Activated CD8-positive, alpha-beta memory T cell treated with anti-CD3 and anti-CD28 coated beads, Interleukin-2, amount 50 U/mL, for 24 hours (primary cell): ENCODE results near the gene COBLL1.

Source experiments
- DNase-seq: peaks from one replicate; pipeline ENCODE4 v3.0.0-alpha.2; 2020; ENCODE audit errors: extremely low read depth

COBLL1 gene

DNA sequence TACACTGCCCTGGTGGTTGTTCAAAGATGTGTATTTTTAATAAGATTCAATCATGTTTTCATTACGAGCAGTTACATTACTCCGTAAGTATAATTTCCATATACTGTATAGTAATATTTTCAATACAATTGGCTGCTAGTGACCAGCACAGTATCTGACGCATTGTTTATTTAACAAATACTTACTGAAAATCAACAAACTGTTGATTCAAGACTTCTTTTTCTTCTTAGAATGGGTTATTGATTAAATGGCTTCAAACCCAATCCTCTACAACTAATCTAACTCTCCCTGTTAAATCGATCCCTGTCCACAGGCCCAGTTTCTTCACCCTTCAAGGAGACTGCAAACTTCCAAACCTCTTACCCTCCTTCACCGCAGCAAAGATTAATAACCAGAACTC is 18.5 kb downstream of the COBLL1 start:
- no peak for DNase-seq

DNA sequence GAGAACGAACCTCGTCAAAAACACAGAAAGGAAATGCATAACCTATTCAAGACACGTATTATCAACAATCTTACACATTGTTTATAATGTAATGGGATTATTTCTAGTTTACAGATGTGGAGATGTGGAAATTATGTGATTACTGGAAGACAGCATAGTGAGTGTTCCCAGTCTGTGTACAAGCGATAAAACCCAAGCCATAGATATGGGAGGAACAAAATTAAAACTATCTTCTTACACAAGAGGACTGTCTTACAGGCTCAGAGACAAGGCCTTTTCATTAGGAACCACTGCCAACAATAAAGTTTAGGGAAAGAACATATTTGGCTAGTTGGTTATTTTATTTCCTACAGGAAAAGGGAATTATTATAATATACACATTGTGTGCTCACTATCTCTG is 20.3 kb downstream of the COBLL1 start:
- DNase-seq = no peak

DNA sequence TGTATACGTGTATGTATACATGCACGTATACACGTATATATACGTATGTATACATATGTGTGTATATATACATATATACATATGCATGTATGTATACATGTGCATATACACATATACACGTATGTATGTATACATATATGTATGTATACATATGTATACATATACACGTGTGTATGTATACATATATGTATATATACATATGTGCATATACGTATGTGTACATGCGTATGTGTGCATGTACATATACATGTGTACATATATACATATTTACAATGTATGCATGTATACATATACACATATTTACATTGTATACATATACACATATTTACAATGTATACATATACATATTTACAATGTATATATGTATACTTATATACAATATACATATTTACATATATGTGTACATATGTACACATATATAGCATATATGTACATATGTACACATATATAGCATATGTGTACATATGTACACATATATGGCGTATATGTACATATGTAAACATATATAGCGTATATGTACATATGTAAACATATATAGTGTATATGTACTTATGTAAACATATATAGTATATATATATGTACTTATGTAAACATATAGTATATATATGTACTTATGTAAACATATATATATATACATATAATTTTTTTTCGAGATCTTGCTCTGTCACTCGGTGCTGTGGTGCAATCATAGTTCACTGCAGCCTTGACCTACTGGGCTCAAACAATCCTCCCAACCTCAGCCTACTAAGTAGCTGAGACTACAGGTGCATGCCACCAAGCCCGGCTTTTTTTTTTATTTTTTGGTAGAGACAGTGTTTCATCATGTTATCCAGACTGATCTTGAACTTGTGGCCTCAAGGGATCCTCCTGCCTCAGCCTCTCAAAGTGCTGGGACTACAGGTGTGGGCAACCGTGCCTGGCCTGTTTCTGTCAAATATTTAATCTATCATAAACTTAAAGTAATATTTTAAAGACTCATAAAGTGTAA is 23.2 kb downstream of the COBLL1 start:
- DNase-seq = no peak

DNA sequence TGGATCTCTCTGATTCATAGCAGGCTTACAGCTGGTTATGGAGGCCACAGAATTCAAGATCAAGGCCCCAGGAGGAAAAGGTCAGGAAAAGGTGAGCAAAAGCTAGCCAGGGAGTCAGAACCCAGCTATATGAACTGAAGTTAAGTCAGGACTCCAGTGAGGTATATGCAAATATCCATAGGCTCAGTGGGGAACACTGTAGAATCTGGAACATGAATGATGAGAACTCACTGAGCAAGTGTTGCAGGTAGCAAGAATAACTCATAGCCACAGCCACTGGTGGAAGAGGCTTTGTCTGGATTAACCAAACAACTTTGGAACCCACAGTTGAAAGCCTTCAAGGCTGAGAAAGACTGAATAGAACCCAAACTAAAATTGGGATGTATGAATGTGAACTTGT is 24.7 kb downstream of the COBLL1 start:
- no peak for DNase-seq

DNA sequence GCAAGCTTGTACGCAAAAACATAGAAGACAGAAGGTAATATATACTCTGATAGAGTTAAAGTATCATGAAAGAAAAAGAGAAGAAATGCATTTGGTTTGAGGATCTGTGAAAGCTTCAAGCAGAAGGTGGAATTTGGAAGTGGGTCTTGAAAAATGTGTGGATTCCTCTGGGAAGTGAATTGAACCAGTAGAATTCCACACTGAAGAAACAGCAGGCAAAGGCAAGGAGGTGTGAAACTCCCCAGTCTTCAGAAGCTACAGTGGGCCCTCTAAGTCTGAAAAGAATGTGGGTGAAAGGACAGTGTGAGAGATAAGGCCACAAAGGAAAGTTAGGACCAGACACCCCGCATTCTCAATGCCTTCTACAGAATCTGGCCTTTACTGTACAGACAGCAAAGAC is 25.6 kb downstream of the COBLL1 start:
- no peak for DNase-seq

DNA sequence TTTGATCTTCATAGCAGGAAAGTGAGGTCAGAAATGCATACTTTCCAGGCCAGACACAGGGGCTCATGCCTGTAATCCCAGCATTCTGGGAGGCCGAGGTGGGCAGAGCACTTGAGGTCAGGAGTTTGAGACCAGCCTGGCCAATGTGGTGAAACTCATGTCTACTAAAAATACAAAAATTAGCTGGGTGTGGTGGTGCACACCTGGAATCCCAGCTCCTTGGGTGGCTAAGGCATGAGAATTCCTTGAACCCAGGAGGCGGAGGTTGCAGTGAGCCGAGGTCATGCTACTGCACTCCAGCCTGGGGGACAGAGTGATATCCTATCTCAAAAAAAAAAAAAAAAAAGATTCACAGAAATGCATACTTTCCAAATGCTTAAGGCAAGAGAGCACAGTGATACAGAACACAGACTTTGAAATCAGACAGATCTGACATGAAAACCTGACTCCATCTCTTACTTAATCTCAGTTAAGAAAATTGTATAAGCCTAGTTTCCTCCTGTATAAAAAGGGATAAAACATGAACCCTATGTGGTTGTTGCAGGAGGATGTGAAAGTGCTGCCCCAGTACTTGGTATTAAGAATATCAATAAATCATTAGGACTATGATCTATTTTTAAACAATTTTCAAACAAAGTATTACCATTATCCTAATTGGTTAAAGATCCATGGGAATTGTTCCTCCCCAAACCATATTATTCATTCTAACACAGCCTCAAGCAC is 26.4 kb downstream of the COBLL1 start:
- no peak for DNase-seq

DNA sequence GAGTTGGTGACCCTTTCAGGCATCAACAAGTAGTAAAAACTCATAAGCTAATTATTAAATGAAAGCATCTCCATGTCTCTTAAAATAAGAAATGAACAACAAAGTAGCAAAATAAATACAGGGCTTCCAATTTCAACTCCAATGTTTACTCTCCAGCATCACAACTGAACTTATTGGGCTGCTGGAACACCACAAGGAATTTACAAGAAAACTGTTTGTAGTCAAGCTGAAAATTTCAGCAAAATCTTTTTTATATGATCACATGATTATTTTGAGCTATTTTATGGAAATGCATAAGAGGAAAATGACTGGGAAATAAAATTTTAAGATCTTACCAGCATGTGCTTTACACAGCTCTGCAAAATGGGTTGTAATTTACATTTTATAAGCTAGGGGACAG is 28.1 kb downstream of the COBLL1 start:
- no peak for DNase-seq

DNA sequence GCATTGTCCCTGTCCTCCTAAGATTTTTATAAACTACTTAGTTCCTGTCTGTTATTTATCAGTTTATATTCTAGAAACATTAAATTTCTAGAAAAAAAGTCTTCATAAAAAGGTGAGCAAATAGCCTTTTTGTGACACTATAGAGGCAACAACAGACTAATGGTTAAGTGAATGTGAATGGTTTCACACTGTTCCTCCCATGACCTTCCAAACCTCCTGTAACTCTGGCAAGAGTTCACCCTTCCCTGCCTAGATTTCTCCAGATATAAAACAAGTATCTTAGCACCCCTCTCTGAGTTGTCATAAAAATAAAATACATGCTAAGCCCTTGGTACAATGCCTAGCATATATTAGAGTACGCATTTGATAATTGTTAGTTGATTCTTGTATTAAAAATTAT is 29.2 kb downstream of the COBLL1 start:
- no peak for DNase-seq

DNA sequence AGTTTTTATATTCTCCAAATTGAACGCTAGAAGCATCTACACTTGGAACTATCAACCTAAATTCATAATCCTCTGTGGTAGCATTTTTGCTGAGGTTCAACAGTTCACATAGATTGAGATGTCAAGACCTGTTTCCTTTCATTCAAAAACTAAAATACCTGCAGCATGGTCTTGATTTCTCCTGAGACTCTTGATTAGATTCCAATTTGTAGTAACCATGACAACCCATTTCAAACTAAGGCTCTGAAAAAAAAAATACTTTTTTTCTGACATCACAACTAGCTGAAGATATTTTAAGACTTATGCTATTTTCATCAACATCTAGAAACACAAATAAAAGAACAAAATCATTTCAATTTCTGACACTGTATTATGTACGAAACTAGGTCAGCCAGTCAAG is 29.8 kb downstream of the COBLL1 start:
- no peak for DNase-seq

DNA sequence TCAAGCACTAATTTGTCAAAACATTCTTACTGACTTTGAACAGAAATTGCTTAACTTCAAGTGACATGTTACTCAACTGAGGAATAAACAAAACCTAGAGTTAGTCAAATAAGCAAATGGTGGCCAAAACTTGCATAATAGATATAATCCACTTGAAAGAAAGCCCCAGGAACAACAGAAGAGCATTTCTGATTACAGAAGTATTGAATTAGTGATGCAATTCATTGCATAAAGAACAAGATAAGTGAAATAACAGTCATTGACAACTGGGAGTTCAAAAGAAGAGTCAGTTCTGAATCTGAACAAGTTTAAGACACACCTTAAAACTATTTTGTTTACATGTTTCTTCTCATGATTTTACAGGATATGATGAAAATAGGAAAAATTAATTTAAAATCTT is 30.8 kb downstream of the COBLL1 start:
- no peak for DNase-seq

DNA sequence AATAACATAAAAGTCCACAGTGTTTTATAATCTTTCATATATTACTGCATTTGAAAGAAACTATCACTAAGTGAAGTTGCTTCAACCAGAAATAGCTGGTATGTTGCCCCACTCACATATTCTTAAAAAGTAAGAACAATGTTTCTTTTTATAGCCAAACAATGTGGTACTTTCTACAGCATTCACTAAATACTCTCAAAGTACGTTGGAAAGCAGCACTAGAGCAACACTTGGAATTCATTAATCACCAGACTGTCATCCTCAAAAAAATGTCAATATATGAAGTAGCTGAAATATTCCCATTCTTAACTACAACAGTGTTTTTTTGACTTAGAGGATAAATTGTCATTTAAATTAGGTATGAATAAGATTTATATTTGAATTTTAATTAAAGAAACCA is 32.8 kb downstream of the COBLL1 start:
- no peak for DNase-seq

DNA sequence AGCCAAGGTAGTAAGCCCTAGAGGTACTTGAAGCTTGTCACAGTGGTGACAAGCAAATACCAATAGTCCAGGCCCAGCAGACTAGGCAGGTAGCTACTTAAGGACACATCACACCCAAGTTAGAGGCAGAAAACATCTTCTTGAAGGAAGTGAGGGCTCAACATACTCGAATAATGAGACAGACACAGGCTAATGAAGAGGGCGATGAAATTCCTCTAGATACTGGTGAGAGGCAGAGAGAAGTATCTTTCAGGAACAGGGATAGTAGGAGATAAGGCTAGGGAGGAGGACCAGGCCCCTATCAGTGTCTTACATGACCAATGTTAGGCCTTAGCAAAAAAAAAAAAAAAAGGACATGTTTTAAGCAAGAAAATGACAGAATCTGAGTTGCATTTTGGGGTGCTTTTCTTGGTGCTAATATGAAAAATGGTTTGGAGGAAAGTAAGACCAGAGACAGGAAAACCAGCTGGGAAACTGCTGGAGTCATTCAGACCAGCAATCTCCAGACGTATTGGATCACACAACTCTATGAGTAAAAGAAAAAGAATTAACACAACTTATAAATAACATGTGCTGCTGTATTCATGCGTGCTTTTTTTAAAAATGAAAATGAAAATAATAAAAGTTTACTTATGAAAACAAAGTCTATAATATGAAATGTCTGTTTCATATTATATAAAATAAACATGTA is 37.7 kb downstream of the COBLL1 start:
- no peak for DNase-seq

DNA sequence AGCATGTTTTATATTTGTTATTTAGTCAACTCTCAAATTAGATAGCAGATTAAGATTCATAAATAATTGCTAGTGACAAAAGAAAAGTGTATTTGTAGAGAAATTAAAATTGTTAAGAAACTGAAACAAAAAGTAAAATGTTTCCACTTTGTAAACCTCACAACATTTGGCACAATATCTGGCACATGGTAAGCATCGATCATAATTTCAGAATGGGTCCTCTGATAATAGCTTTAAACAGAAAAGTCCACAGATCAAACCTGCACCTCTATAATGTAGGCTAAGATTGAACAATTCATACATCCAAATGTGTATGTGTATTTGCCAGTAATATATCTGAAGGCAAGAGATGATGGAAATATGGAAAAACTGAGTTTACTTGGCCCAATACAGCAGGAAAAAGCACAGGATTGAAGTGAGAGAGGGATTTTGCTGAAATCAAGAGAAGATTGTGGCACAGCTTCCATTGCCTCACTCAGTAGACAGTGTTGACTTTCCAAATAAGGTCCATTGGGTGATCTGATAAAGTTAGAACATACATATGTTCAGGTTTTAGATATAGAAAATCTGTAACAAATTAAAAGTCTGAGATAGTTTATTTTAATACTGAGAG is 39.4 kb downstream of the COBLL1 start:
- no peak for DNase-seq

DNA sequence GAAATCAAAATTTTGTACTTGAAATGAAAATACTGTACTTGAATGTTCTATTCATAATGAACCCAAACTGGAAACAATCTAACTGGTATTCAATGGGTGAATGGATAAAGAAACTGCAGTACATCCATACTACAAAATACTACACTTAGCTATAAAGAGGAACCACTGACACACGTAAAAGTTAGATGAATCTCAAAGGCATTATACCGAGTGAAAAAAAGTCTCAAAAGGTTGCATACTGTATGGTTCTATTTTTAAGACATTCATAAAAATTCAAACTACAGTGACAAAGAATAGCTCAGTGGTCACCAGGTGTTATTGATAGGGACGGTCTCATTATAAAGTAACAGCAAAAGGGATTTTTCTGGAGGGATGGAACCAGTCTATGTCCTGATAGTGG is 41.1 kb downstream of the COBLL1 start:
- DNase-seq = no peak

DNA sequence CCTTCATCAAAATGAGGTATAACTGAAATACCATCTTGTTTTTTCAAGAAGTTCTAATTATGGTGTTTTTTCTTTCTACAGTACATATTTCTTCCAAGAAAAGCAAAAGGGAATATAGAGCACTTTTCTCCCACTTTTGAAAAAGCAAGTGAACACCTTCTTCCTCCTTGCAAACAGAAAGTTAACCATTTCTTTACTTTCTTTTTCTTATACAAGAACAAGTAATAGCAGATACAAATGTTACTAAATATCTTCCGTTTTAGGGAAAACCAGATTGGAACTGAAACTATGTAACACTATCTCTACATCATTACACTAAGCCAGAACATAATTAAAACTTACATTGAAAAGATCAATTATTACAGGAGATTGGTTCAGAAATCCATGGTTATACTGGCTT is 44.0 kb downstream of the COBLL1 start:
- DNase-seq = no peak

DNA sequence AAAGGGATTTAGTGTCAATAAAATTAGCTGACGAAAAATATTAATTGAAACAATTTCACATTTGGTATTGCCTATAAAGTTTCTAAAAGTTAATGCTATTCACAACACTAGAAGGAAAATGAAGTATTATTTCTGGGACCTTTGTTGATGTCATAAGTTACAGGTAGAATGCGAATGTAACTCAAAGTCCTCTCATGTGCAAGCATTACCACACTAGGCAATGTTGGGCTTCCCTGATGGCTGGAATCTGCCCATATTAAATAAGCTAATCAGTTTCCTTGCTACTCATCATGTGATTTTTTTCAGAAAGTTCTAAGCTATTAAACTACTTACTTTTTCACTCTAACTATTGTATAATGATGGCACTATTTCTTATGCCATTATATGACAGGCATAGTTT is 44.6 kb downstream of the COBLL1 start:
- DNase-seq = no peak

DNA sequence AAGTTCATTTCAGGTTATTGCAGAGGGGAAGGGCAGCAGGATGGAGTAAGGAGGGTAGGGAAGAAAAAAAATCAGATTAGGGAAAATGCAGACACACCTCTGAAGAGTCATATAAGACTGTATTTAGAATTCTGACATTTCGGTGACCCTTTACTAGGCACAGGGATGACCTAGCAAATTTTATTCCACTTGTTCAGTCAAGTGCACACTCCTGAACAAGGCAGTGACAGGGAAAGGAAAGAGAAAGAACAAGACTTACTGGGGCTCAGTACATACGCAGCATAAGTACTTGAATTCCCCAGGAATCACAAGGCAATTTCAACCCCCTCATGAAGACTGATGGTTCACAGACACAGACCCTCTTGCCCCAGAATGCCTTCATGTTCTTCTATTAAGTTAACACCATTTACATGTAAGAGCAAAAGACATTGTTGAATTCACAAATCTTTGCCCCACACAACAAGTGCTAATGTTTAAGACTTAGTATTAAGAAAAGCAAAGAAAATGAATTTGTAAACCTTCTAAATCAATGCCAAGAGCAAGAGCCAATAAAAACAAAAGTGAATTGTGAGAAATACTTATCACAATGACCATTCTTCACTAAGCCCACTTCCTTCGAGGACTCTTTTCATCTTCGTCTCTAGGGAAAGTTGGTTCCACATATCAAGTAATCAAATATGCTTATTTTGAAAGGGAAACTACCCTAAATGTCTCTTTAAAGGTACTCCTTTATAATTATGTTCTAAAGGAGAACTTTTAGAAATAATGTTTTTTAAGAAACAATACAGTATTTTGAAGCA is 47.0 kb downstream of the COBLL1 start:
- no peak for DNase-seq

DNA sequence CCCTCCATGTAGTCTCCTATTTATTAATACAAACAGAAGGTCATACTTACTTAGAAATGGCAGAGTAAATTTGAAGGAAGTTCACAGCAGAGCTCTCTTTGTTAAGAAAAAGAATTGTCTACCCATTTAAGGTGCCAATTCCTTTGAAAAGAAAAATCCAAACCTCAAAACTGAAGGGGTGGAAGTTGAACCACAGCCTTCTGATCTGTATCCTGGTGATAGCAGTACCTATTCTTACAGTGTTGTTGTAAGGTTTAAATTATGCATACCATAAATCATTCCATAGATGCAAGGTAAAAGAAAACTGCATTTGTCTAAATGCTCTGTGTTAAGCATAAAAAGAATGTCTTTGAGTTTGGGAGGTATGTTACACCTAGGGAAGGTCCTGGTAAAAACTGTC is 47.6 kb downstream of the COBLL1 start:
- DNase-seq = no peak

DNA sequence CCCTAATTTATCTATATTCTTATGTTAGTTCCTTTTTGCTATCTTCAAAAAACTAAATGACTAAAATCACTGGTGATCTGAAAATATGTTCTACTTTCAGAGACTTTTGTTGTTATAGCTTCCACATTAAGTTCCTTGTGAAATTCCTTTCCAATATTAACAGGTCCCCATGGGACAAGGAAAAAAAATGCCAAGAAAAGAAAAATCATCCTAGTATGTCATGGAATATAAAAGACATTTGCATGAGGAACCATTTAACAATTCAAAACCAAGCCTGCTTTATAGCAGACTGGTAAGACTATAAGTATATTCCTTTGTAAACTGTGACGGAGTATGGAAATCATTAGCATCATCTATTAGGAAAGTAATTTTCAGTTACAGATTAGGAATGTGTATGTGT is 48.1 kb downstream of the COBLL1 start:
- no peak for DNase-seq

DNA sequence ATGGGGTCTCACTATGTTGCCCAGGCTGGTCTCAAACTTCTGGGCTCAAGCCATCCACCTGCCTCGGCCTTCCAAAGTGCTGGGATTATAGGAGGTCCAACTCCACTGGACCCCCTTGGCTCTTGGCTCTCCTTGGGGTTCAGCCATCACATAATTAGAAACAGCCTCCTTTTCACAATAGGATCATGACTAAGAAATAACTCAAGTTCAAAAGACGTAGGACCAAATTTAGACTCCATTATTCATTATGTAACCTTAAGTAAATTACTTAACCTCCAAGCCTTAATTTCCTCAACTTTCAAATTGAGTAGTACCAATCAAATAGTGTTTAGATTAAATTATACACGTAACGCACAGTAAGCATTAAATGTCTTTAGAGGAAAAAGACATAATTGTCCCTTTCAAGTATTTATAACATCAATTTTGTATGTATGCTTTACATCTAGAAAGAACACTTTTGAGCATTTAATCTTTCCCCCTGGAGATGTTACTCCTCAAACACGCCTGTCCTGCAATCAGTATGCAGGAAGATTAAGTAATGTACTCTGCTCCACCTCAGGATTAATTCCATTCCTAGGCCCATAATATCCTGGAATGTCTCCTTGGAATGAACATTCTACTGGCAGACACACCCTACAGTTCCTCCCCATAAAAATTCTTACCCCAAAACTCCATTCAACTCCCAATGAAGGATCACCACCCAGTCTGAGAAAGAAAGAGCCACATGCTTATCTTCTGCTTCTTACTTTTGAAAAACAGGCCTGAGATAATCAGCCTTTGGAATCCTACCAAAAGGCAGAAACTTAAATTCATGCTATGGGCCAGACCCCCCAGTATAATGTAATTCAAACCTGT is 49.1 kb downstream of the COBLL1 start:
- DNase-seq = no peak
